NCI-H345 treated with DMSO at 0.1 percent for 48 hours (cell line): ENCODE data around the gene LPIN2.
"Not testable (repeated sequence)": the region's sequence is repeated elsewhere in the genome, so short reads cannot be mapped to it uniquely, and the experiment has no call there.

Experiments
- DNase-seq: peaks from one replicate; lab custom pipeline; 2025; ENCODE audit not compliant: unreplicated experiment; lab: John Stamatoyannopoulos, UW

LPIN2 gene

GRCh38 chr18:3008541-3008940 is 4.4 kb downstream of the LPIN2 start:
- no peak for DNase-seq

- DNase-seq = no peak
Measured at GRCh38 chr18:3007491-3007890, 5.5 kb downstream of the LPIN2 start.

- no peak for DNase-seq
Measured at GRCh38 chr18:3005462-3005861, 7.5 kb downstream of the LPIN2 start.

- not testable (repeated sequence) for DNase-seq
Measured at GRCh38 chr18:3003766-3004165, 9.2 kb downstream of the LPIN2 start.

GRCh38 chr18:3002732-3003131 is 10.2 kb downstream of the LPIN2 start:
- no peak for DNase-seq

GRCh38 chr18:2998644-2999043 is 14.3 kb downstream of the LPIN2 start:
- DNase-seq = no peak

GRCh38 chr18:2997846-2998564 is 14.9 kb downstream of the LPIN2 start:
- DNase-seq = no peak

GRCh38 chr18:2997429-2997828 is 15.5 kb downstream of the LPIN2 start:
- DNase-seq = no peak

- no peak for DNase-seq
Measured at GRCh38 chr18:2994603-2995432, 18.1 kb downstream of the LPIN2 start.

GRCh38 chr18:2994020-2994589 is 18.8 kb downstream of the LPIN2 start:
- no peak for DNase-seq

- DNase-seq = no peak
Measured at GRCh38 chr18:2992995-2993877, 19.7 kb downstream of the LPIN2 start.

GRCh38 chr18:2990956-2991640 is 21.8 kb downstream of the LPIN2 start:
- DNase-seq = no peak

- DNase-seq = no peak
Measured at GRCh38 chr18:2987876-2988790, 24.8 kb downstream of the LPIN2 start.

GRCh38 chr18:2986150-2986865 is 26.6 kb downstream of the LPIN2 start:
- DNase-seq = no peak

GRCh38 chr18:2985628-2986027 is 27.3 kb downstream of the LPIN2 start:
- DNase-seq = no peak

- DNase-seq = no peak
Measured at GRCh38 chr18:2984703-2985261, 28.2 kb downstream of the LPIN2 start.

- DNase-seq = no peak
Measured at GRCh38 chr18:2984091-2984490, 28.9 kb downstream of the LPIN2 start.

GRCh38 chr18:2983296-2983695 is 29.6 kb downstream of the LPIN2 start:
- no peak for DNase-seq
